HG03378 (cell line): Measurements from ENCODE around the gene SLC1A5.

Experiments used
- ATAC-seq: cut with Tn5 transposase; IDR thresholded peaks from one replicate; pipeline ENCODE4 v1.9.1; 2021; ENCODE audit warnings: mild to moderate bottlenecking, moderate library complexity; ENCODE audit not compliant: unreplicated experiment

The SLC1A5 gene

DNA sequence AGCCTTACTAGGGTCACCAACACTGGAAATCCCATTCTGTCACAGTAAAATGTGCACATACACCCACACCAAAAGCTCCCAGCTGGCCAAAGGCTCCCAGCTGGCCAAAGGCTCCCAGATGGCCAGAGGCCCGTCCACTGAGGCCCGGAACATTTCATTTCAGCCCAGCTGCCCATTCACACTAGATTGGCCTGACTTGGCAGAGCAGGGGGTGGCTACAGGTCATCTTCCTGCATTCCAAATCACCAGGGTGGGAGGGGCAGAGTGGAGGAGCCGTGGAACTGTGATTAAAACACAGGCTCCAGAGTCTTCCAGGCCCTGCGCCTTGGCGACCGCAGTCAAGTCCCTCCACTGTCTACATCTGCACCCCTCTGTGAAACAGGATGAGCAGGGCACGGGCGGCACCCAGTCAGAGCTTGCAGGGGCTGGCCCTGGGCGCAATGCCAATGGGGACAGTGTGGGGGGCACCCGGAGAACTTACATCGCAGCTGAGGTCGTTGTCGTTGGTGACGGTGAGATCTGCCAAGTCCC lies 61.4 kb downstream of the SLC1A5 start:
- no peak for ATAC-seq

DNA sequence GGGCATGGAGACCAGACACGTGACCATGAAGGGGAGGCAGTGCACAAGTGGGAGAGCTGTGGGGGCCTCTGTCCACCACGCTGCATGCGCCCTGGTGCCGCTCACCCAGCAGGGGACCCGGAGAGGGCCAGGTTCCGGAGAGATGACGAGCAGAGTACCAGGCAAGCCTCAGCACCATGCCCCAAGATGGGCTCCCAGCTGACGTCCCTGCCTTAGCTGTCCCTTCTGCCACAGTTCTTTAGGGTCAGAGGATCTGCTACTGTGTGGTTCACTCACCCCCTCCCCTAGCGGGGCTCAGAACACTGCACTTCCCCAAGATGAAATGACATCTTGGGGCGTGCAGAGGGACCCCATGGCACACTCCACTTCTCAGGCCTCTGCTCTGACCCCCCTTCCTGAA lies 61.8 kb downstream of the SLC1A5 start:
- no peak for ATAC-seq

DNA sequence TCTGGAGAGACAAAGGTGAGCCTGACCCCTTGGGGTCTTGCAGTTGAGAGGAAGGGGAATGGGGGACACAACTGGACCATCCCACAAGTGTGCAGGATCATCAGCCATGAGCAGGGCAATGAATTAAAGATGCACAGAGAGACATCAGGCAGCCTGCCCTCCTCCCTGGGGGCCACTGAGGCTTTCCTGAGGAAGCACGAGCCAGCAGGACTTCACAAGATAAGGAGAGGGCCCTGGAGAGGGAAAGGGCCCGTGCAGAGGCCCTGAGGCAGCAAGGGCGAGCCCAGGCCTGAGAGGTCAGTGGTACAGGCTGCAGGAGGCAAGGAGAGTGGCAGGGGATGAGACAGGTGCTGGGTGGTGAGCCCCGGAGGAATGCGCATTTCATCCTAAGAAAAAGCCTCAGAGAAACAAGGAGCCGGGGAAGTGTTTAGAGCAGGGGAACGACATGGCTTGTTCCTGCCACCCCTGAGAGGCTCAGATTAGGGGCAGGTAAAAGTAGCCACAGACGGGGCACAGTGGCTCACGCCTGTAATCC lies 62.5 kb downstream of the SLC1A5 start:
- no peak for ATAC-seq

DNA sequence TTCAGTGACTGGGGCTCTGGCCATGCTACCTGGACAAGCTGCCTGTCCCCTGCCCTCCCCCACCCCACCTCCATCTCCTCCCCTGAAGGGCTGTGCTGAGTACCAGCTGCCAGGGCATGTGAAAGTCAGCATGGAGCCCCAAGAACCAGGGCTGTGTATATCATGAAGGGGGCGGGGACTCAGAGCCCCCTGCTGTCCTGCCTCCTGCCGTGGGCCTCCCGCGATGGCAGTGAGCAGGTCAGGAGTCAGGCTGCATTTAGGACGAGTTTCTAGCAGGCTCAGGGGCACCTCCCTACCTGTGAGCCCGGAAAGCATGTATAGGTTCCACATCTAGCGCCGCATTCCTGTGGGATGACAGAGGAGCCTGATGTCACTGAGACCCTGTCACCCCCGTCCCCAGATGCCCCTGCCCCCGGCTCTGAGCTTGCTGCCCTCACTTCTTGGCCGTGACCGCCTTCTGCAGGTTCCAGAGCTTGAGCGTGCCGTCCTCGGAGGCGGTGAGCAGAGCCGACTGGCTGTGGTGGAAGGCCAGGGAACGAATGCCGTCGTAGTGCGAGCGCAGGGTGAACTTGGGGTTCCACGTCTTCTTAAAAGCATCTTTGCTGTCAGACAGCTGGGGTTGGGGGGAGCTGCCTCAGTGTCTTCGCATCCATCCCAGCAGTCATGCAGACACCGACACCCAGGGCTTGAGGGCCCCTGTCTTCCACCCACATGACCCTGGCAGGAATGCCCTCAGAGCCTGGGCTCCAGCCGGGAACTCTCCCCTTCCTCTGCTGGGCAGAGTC lies 63.2 kb downstream of the SLC1A5 start:
- no peak for ATAC-seq
